ENCODE data around the gene INSYN2B.

DNA sequence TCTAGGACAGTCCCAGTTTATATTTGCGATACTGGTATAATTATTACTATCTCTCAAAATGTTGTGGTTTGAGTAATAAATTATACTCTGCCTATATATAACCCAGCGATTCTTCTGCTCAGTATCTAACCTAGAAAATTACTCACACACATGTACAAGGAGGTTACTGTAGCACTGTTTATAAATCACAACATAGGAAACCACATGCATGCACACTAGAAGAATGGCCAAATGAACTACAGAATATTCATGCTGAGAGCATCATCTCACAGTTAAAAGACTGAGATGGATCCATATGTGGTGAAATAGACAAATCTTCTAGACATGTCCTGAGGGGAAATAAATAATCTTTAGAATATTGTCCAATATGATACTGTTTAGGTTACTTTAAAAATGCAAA is 62.1 kb downstream of the INSYN2B start:
- TF ChIP-seq CTCF (IDR thresholded peaks at IDR 0.05) (no peak), POLR2A (IDR thresholded peaks at IDR 0.05) (no peak)

Data from thyroid gland (tissue), 4 donors.